LNCaP clone FGC (cell line): ENCODE results near the gene ACACB.

Experiments used
- DNase-seq: peaks from one replicate; pipeline ENCODE4 v3.0.0-alpha.2; 2011; ENCODE audit warnings: low read depth
- H3K4me3 ChIP-seq: 2 replicates; pipeline ENCODE4 v1.5.1; 2011; ENCODE audit warnings: mild to moderate bottlenecking, low read depth, low read length, control low read depth
- TF ChIP-seq, protein P1 (sequence below): IDR thresholded peaks from 2 replicates; pipeline ENCODE4 v1.5.1; 2012; ENCODE audit warnings: mild to moderate bottlenecking; ENCODE audit not compliant: control insufficient read depth, insufficient read depth; ENCODE audit errors: extremely low read depth

Gene ACACB

DNA sequence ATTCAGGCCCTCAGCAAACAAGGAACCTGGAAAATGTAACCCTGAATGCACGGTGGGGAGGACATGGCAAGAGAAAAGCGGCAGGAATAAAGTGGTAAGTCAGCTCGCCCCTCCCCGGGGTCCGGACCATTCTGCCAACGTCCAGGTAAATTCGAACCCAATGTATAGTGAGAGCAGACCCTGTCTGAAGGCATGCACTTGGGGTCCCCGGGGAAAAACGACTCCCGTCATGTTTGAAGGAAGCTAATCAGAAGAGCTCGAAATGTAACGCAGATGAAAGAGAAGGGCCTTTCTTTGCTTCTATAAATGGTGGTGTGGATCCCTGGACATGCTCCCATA is 193 bp downstream of the ACACB start:
- TF ChIP-seq, protein P1, sequence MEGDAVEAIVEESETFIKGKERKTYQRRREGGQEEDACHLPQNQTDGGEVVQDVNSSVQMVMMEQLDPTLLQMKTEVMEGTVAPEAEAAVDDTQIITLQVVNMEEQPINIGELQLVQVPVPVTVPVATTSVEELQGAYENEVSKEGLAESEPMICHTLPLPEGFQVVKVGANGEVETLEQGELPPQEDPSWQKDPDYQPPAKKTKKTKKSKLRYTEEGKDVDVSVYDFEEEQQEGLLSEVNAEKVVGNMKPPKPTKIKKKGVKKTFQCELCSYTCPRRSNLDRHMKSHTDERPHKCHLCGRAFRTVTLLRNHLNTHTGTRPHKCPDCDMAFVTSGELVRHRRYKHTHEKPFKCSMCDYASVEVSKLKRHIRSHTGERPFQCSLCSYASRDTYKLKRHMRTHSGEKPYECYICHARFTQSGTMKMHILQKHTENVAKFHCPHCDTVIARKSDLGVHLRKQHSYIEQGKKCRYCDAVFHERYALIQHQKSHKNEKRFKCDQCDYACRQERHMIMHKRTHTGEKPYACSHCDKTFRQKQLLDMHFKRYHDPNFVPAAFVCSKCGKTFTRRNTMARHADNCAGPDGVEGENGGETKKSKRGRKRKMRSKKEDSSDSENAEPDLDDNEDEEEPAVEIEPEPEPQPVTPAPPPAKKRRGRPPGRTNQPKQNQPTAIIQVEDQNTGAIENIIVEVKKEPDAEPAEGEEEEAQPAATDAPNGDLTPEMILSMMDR, result no peak
- DNase-seq, result no peak
- H3K4me3 ChIP-seq, result no peak overlapping the region

DNA sequence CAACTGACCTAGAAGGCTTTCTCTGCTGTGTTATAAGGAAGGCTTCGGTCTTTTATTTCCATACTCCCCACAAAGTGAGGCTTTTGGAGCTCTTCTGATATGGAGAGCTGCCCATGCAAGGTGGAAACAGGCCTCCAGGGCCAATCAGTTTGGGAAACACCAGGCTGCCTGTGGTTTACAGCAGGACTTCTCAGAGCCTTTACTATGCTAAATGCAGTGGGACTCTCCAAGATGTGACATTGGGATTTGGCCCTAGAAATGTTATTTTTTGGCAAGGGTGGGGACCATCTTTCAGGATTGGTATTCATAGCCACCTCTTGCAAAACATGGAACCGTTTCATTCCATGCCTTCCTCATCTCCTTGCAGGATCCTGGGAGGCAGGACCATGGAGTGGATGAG is 3.7 kb downstream of the ACACB start:
- TF ChIP-seq, protein P1, result no peak
- no peak overlapping the region for H3K4me3 ChIP-seq
- no peak for DNase-seq

DNA sequence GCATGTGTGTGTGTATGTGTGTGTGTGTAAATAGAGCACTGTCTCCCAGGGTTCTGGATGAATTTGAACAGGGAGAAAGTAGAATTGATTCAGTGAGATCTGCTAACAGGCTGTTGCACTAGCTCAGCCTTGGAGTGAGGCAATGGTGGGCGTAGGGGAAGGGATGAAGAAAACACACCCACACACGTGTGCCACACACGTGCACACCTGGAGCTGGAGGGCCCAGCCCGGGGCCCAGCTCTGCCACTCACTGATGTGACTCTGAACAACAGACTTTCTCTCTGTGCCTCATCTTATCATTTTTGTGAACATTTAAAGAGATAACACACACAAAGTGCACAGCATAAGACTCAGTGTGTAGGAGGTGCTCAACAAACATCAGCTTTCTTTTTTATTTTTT is 4.2 kb downstream of the ACACB start:
- TF ChIP-seq, protein P1, result no peak
- H3K4me3 ChIP-seq, result no peak overlapping the region
- no peak for DNase-seq

DNA sequence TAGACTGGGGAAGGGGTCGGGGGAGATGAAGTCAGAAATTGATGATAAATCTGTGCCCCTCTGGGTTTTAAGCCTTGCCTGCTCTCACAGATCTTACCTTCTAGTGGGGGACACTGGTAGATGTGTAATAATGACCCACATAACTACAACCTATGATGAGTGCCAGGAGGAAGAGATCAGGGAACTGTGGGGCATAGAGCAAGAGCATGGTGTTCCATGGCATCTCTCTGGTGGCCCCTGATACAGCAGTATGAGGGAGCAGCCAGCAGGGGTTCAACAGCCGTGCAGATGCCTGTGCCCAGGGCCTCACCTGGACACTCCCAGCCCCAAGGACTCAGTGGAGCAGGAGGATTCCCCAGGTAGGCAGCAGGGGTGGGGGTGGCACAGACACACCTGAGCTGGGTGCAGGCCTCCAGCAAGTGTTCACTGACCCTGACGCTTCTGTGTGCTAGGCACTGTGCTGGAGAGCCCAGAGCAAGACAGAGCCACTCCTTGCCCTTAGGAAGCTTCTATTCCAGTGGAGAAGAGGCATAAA is 5.0 kb downstream of the ACACB start:
- no peak for DNase-seq
- H3K4me3 ChIP-seq, result no peak overlapping the region
- TF ChIP-seq, protein P1, result no peak

DNA sequence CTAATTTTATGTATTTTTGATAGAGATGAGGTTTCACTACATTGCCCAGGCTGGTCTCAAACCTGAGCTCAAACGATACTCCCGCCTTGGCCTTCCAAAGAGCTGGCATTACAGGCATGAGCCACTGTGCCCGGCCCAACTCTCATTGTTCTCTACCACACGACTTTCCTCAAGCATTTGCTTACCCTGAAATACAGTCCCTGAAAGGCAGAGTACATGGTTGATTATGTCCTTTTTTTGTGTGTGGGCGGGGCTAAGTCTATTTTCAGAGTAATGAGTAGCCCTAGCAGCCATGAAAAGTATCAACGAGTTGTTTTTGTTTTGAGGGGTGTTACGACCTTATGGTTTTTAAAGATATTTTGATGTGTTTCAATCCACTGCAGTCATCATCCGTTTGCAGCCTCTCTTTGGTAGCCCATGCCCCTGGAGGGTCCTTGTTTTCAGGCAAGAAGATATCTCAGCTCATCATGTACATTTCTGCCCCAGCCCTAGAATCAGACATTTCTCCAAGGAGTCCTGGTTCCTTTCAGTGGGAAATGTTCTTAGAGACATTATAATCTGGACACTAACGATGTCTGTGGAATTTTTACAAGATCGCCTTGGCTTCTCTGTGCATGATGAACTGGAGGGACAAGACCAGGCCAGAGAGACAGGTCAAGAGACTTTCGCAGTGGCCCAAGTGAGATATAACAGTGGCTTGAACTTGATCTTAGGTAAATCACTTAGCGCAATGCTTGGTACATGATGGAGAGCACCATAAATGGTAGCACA is 8.7 kb downstream of the ACACB start:
- no peak overlapping the region for H3K4me3 ChIP-seq
- DNase-seq, result no peak
- TF ChIP-seq, protein P1, result no peak

DNA sequence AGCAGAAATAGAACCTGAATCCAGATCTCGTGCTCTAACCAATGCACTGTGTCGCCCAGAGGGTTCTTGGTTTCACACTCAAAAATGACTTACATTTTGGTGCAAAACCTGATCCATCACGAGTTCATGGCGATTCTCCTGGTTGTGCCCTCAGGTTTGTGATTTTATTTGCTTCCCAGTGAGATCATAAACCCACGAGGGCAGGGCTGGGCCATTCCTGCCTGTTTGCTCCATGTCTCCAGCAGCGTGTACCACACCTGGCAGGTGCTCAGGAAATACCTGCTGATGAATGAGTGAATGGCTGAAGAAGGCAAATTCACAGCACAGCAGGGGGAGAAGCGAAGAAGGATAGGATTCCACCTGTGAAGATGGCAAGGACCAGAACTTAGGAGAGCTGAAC is 9.4 kb downstream of the ACACB start:
- no peak overlapping the region for H3K4me3 ChIP-seq
- TF ChIP-seq, protein P1, result no peak
- no peak for DNase-seq

DNA sequence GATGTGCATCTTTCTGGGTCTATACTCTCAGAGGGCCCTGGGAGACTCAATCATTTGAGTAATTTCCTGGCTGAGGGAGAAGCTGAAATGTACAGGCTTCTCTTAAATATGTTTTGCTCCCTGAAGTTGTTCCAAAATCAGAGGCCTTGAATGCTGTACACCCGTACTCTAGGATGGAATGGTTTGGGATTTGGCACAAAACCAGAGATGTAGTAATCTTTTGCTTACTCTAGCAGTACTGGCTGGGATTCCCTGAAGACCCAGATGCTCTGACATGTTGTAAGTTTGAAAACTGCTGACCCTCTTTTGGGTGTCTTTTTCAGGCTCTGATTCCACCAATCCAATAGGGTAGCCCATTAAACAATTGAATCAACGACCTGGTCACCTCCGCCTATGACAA is 10.4 kb downstream of the ACACB start:
- H3K4me3 ChIP-seq, result no peak overlapping the region
- DNase-seq, result no peak
- TF ChIP-seq, protein P1, result no peak
